IPS-20b (cell line): ENCODE results near the gene PDE11A.
"Not testable (repeated sequence)": the region's sequence is repeated elsewhere in the genome, so short reads cannot be mapped to it uniquely, and the experiment has no call there.

Experiments
- H3K27ac ChIP-seq: one replicate; pipeline ENCODE4 v1.5.1; 2013; ENCODE audit warnings: low read length
- H3K27me3 ChIP-seq: 2 replicates; pipeline ENCODE4 v1.6.1; 2013; ENCODE audit warnings: mild to moderate bottlenecking, low read length, inconsistent platforms; ENCODE audit not compliant: insufficient read depth
- H3K36me3 ChIP-seq: 2 replicates; pipeline ENCODE4 v1.6.1; 2013; ENCODE audit warnings: low read depth, mild to moderate bottlenecking, inconsistent platforms, low read length, moderate library complexity; ENCODE audit not compliant: insufficient read depth
- H3K4me1 ChIP-seq: 2 replicates; pipeline ENCODE4 v1.6.1; 2013; ENCODE audit warnings: mild to moderate bottlenecking, control low read depth, inconsistent platforms, low read length, moderate library complexity; ENCODE audit not compliant: insufficient read depth
- H3K4me3 ChIP-seq: 2 replicates; pipeline ENCODE4 v1.5.1; 2013; ENCODE audit warnings: mild to moderate bottlenecking, low read length, inconsistent platforms
- H3K9ac ChIP-seq: 2 replicates; pipeline ENCODE4 v1.6.1; 2013; ENCODE audit warnings: low read depth, mild to moderate bottlenecking, inconsistent platforms, low read length, moderate library complexity
- H3K9me3 ChIP-seq: 2 replicates; pipeline ENCODE4 v1.6.1; 2013; ENCODE audit warnings: mild to moderate bottlenecking, low read depth, low read length, inconsistent platforms; ENCODE audit not compliant: insufficient read depth

The PDE11A gene

DNA sequence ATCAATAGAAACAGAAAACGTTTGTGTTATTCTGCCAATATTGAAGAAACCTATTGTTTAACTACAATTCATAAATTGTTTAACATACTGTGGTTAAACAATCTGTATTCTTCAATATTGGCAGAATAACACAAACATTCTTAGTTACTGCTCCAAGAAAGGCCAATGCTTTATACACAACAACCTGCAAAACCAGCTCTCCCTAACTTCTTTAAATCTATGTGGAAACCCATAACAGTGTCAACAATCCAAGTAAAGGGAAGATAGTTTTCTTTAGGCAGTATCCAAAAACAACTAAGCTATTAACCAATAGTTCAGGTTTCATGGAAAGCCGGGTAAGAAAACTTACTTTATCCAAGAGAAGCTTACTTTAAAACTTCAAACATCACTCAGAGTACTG lies 33.5 kb upstream of the PDE11A start:
- Histone ChIP-seq H3K4me3 (no peak overlapping the region), H3K9me3 (no peaks in the 10 kb centered on the region), H3K27me3 (no peaks in the 10 kb centered on the region), H3K4me1 (no peaks in the 10 kb centered on the region), H3K27ac (no peak overlapping the region), H3K9ac (no peak overlapping the region), H3K36me3 (no peaks in the 10 kb centered on the region)

DNA sequence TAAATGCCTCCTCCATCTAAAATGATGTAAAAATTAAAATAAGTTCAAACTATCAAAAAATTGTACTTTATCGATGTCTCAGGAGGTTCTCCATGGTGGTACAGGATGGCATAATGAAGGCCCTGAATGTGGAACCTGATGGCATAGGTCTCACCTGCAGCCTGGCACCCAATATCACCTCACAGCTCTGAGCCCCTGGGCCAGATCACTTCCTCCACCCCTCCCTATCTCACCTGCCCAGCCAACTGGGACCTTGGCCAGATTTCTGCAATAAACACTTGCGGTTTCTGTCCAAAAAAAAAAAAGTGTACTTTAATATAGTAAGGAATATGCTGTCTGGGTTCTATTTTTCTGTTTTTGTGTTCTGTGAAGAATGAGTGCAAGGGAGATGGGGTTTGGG lies 33.0 kb upstream of the PDE11A start:
- Histone ChIP-seq H3K4me3 (no peak overlapping the region), H3K9ac (no peak overlapping the region), H3K36me3 (no peaks in the 10 kb centered on the region), H3K9me3 (no peaks in the 10 kb centered on the region), H3K27me3 (no peaks in the 10 kb centered on the region), H3K4me1 (no peaks in the 10 kb centered on the region), H3K27ac (no peak overlapping the region)

DNA sequence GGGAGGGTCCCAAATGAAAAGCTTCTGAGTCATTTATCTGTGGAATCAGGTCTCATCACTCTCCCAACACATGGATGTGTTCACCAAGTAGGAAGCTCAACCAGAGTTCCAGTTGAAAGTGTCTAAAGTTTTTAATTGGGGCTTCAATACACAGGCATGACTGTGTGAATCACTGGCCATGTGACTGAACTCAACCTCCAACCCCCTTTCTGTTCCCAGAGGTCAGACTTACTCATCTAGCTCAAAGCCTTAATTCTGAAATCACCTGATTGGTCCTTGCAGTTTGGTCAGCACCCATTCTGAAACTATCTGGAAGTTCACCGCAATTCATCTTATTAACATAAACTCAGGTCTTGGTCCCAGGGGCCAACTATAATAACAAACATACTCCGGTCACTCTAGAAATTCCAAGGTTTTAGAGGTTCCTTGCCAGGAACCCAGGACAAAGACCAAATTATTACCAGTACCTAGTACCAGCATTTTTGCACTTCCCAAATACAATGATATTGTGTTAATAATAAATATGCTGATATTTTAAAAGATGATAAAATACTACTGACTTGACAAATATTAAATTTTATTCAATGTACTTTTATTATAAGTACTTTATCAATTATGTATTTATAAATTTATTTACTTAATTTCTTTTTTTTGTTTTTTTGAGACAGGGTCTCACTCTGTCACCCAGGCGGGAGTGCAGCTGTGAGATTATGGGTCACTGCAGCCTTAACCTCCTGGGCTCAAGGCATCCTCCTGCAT lies 28.9 kb upstream of the PDE11A start:
- H3K4me3 ChIP-seq: no peak overlapping the region
- H3K4me1 ChIP-seq: no peaks in the 10 kb centered on the region
- H3K27me3 ChIP-seq: no peaks in the 10 kb centered on the region
- H3K9me3 ChIP-seq: no peaks in the 10 kb centered on the region
- no peak overlapping the region for H3K9ac ChIP-seq
- no peak overlapping the region for H3K27ac ChIP-seq
- H3K36me3 ChIP-seq: no peaks in the 10 kb centered on the region

DNA sequence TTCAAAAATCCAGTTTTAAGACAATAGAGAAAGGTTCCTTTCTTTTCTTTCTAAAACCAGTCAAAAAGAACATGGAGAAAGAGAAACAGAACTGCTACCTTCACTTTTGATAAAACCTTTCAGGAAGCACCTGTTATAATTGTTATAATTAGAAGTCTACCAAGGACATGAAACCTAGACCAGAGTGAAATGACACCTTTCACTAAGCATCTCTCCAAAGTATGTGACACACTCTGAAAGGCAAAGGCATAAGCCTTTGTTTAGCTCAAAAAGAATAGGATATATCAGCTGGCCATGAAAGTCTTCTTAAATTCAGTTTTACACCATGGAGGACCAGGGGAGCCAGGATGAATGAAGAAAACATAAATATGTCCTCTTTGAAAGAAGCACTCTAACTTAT lies 20.9 kb upstream of the PDE11A start:
- H3K36me3 ChIP-seq: no peaks in the 10 kb centered on the region
- H3K4me1 ChIP-seq: no peaks in the 10 kb centered on the region
- no peak overlapping the region for H3K9ac ChIP-seq
- H3K4me3 ChIP-seq: no peak overlapping the region
- H3K9me3 ChIP-seq: no peaks in the 10 kb centered on the region; the same call in 1 of the 2 replicates
- no peaks in the 10 kb centered on the region for H3K27me3 ChIP-seq
- no peak overlapping the region for H3K27ac ChIP-seq

DNA sequence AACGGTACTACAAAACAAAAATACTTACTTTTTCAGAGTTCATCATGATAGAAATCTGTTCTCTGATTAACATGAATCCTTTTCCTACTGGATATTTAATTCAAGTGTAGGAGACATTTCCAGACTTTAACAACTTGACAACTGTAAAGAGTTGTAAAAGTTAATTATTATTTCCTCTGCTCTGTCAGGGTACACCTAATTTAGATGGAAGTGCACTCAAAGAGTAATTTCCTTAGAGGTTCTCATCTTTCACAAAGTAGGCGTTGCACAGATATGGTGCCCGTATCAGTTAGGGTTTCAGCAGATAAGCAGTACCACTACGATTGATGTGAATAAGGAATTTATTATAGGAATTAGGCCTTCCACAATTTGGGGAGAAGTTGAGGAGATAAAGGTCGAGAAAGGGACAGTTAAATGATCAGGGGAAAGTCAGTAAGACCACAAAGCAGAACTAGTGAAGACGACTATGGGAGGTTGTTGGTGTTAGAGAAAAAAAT lies 16.2 kb upstream of the PDE11A start:
- no peaks in the 10 kb centered on the region for H3K27me3 ChIP-seq
- H3K9me3 ChIP-seq: no peaks in the 10 kb centered on the region
- H3K9ac ChIP-seq: no peak overlapping the region
- H3K36me3 ChIP-seq: no peaks in the 10 kb centered on the region
- H3K27ac ChIP-seq: no peak overlapping the region
- no peak overlapping the region for H3K4me3 ChIP-seq
- H3K4me1 ChIP-seq: no peaks in the 10 kb centered on the region

DNA sequence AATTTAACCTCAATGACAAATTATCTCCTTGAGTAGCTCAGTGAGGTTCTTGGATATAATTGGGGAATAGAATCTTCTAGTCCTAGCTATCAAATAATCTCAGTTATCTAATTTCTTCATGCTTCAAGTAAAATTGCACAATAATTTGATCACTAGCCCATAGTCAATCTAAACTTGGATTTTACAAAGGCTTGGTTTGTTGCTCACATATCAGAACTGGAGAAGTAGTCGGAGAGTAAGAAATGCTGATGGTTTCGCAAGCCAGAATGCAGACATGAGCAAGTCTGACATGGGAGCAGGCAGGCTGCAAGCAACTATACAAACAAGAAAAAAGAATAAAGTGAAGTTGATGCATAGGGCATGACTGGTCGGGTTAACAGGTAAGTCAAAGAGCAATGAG lies 11.7 kb upstream of the PDE11A start:
- Histone ChIP-seq H3K27ac (no peak overlapping the region), H3K27me3 (no peaks in the 10 kb centered on the region), H3K9me3 (no peaks in the 10 kb centered on the region), H3K9ac (no peak overlapping the region), H3K4me3 (no peak overlapping the region), H3K4me1 (peaks cover 7% of the 10 kb centered on the region; the same call in 1 of the 2 replicates), H3K36me3 (no peaks in the 10 kb centered on the region)

DNA sequence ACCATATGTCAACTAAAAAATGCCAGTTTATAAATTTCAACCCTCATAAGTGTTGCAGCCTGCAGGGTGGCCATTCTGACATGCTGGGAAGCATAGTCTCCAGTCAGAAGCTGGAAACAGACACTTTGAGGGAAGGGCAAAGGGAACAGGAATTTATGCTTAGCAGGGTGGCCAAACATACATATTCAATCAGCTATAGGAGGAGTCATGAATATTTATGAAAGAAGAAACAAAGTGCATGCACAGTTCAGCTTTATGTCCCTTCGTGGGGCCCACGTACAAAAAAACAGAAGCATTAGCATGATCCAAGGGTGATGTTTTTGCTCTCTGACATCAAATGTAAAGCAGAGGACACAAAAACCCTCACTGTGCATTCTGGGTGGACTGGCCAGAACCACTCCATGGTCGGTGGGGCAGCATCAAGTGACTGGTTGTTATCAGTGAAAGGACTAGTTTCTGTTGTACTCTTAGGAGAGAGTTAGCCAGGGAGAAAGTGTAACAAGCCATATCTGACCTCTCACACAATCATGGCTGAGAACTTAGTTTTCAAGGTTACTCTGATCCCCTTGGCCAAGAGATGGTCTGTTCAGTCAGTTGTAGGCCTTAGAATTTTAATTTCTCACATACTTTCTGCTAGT lies 9.9 kb upstream of the PDE11A start:
- Histone ChIP-seq H3K4me3 (no peak overlapping the region), H3K27me3 (no peaks in the 10 kb centered on the region), H3K36me3 (no peaks in the 10 kb centered on the region), H3K27ac (no peak overlapping the region), H3K9me3 (no peaks in the 10 kb centered on the region), H3K4me1 (peaks cover 7% of the 10 kb centered on the region; the same call in 1 of the 2 replicates), H3K9ac (no peak overlapping the region)

DNA sequence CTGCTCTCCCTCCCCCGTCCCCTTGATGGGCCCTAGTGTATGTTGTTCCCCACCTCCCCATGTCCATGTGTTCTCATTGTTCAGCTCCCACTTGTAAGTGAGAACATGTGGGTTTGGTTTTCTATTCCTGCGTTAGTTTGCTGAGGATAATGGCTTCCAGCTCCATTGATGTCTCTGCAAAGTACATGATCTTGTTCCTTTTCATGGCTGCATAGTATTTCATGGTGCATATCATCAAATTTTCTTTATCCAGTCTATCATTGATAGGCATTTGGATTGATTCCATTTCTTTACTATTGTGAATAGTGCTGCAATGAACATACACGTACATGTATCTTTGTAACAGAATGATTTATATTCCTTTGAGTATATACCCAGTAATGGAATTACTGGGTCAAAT lies 6.7 kb upstream of the PDE11A start:
- not testable (repeated sequence) for H3K9me3 ChIP-seq, H3K4me1 ChIP-seq, H3K27me3 ChIP-seq, H3K4me3 ChIP-seq, H3K9ac ChIP-seq, H3K27ac ChIP-seq, H3K36me3 ChIP-seq

DNA sequence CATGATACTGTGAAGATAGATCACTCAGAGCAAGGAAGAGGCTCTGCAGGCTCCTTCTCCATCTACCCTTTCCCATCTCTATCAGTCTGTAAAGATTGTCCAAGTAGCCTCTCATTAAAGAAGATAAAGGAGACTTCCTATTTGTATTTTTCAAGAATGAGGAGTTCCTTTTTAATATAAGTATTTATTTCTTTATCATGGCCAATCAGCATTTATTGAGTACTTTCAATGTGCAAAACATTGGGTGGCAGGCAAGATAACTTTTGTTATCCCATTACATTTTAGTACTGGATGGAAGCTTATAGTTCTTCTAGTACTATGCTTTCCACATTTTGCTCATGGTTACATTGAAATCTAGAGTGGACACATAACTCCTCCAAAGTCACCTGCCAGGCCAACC lies 3.6 kb upstream of the PDE11A start:
- no peak overlapping the region for H3K9ac ChIP-seq
- no peaks in the 10 kb centered on the region for H3K9me3 ChIP-seq
- no peak overlapping the region for H3K27ac ChIP-seq
- no peaks in the 10 kb centered on the region for H3K4me1 ChIP-seq
- H3K4me3 ChIP-seq: no peak overlapping the region
- no peaks in the 10 kb centered on the region for H3K36me3 ChIP-seq
- peaks cover 37% of the 10 kb centered on the region for H3K27me3 ChIP-seq

DNA sequence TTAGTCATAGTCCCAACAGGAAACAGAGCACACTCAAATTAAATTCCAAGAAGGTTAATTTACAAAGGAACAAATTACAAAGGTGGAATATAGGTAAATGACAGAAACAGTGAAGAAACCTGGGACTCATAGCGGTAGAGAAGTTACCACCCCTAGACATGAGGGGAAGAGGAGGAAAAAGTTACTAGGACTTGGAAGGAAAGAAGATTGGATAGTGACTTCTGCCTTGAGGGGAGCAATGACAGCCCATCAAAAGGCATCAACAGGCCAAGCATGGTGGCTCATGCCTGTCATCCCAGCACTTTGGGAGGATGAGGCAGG lies 2.4 kb upstream of the PDE11A start:
- Histone ChIP-seq H3K4me1 (no peaks in the 10 kb centered on the region), H3K9me3 (no peaks in the 10 kb centered on the region), H3K9ac (no peak overlapping the region), H3K27ac (no peak overlapping the region), H3K27me3 (peaks cover 47% of the 10 kb centered on the region), H3K36me3 (no peaks in the 10 kb centered on the region), H3K4me3 (no peak overlapping the region)

DNA sequence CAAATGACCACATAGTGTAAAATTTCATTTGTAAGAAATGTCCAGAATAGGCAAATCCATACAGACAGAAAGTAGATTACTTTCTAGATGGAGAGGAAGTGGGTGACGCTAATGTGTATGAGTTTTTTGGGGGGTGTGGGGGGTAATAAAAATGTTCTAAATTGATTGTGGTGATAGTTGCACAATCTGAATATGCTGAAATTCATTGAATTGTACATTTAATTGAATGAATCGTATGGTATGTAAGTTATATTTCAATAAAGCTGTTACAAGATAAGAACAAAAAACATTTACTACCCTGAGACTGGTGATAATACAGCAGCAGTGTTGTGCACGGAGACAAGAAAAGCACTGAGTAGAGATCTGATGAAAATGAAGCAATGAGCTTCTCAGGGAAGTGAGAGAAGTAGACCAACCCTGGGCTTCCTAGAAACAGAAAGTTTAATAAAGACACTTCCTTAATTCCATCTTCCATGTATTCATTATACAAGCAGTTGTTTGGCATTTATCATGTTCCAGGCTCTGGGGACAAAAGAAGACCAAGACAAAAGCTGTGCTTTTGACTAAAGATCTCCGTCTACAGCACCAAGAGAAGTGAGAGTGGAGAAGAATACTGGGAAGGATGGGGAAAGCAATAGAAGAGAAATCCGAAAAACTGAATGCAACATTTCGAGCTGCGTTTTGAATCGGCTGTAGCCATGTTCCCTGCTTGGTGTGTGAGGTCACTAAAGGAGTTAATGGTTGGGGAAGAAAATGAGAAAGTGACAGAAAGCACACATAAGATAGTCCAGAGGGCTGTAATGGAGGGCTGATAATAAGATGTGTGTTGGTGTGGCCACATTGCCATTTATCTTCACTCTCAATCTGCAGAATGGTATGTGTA lies 1.8 kb upstream of the PDE11A start:
- Histone ChIP-seq H3K9ac (no peak overlapping the region), H3K4me1 (no peaks in the 10 kb centered on the region), H3K4me3 (no peak overlapping the region), H3K27ac (no peak overlapping the region), H3K27me3 (peaks cover 47% of the 10 kb centered on the region), H3K9me3 (no peaks in the 10 kb centered on the region), H3K36me3 (no peaks in the 10 kb centered on the region)
